ENCODE results near the gene PSPN. TPM values are rescaled to one million over a fixed set of nuclear protein-coding genes. Genes with fewer than 3 reads are reported as not detected.

The PSPN gene
- total RNA-seq, 6 experiments from 2014 or later, result 0.55 to 1.9 (median 1.0) TPM

DNA sequence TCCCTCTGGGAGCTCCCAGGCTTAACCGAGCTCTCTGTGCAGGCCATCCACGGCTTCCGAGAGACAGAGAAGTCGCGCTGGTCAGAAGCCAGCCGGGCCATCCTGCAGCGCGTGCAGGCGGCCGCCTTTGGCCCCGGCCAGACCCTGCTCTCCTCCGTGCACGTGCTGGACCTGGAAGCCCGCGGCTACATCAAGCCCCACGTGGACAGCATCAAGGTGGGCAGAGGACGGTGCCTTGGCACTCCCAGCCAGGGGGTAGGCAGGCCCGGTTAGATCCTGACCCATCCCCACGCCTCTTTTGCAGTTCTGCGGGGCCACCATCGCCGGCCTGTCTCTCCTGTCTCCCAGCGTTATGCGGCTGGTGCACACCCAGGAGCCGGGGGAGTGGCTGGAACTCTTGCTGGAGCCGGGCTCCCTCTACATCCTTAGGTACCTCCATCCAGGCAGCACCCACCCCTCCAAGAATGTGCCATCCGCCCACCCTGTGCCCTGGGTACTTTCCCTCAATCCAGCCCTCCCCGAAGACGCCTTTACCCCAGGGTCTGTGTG, 1.5 kb downstream of the PSPN start:
- Histone ChIP-seq H3K4me3 (no peak overlapping the region), H3K9me3 (no peaks in the 10 kb centered on the region), H3K27me3 (no peaks in the 10 kb centered on the region), H3K4me1 (peaks cover 0 to 7% (median 3%) of the 10 kb centered on the region in 4 donors), H3K27ac (no peak overlapping the region), H3K36me3 (peaks cover 0 to 10% (median 0%) of the 10 kb centered on the region in 4 donors)
- no peak for ATAC-seq
- WGBS (ENCODE audit: insufficient coverage, low coverage, low lambda C conversion rate, missing lambda C conversion rate), result 93% methylated on average over 8 of the region's 29 CpGs
- DNase-seq, result peak in 2 of 3 donors; percentile 37 to 59
- intact Hi-C loops (cut with DNase I), result no loop called here
- no peak for TF ChIP-seq POLR2A (IDR thresholded peaks at IDR 0.05)
- TF ChIP-seq, protein P1, sequence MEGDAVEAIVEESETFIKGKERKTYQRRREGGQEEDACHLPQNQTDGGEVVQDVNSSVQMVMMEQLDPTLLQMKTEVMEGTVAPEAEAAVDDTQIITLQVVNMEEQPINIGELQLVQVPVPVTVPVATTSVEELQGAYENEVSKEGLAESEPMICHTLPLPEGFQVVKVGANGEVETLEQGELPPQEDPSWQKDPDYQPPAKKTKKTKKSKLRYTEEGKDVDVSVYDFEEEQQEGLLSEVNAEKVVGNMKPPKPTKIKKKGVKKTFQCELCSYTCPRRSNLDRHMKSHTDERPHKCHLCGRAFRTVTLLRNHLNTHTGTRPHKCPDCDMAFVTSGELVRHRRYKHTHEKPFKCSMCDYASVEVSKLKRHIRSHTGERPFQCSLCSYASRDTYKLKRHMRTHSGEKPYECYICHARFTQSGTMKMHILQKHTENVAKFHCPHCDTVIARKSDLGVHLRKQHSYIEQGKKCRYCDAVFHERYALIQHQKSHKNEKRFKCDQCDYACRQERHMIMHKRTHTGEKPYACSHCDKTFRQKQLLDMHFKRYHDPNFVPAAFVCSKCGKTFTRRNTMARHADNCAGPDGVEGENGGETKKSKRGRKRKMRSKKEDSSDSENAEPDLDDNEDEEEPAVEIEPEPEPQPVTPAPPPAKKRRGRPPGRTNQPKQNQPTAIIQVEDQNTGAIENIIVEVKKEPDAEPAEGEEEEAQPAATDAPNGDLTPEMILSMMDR (IDR thresholded peaks at IDR 0.05), result no peak

DNA sequence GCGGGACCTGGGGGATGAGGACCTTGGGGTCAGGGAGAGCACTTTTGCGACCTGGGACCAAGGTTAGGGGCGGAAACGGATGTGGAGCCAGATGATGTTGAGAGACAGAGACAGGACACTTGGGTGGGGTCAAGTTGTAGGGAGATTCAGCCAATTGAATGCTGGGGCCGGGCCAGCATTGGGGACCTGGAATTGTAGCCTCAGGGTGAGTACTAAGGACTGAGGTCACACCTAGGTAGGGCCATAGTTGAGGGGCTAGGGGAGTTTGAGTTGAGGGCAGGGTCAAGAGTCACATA, 2.0 kb downstream of the PSPN start:
- Histone ChIP-seq H3K36me3 (peaks cover 0 to 10% (median 0%) of the 10 kb centered on the region in 4 donors), H3K27ac (no peak overlapping the region), H3K4me1 (peaks cover 0 to 7% (median 3%) of the 10 kb centered on the region in 4 donors), H3K9me3 (no peaks in the 10 kb centered on the region), H3K27me3 (no peaks in the 10 kb centered on the region), H3K4me3 (peak overlapping the region in 2 of 3 donors; percentile 16 to 96)
- intact Hi-C loops (cut with DNase I), result no loop called here
- DNase-seq (no peak), ATAC-seq (no peak)
- 32% methylated on average over 5 of the region's 5 CpGs for WGBS (ENCODE audit: insufficient coverage, low coverage, low lambda C conversion rate, missing lambda C conversion rate)
- TF ChIP-seq, protein P1 (IDR thresholded peaks at IDR 0.05), result no peak
- TF ChIP-seq POLR2A (IDR thresholded peaks at IDR 0.05), result no peak

DNA sequence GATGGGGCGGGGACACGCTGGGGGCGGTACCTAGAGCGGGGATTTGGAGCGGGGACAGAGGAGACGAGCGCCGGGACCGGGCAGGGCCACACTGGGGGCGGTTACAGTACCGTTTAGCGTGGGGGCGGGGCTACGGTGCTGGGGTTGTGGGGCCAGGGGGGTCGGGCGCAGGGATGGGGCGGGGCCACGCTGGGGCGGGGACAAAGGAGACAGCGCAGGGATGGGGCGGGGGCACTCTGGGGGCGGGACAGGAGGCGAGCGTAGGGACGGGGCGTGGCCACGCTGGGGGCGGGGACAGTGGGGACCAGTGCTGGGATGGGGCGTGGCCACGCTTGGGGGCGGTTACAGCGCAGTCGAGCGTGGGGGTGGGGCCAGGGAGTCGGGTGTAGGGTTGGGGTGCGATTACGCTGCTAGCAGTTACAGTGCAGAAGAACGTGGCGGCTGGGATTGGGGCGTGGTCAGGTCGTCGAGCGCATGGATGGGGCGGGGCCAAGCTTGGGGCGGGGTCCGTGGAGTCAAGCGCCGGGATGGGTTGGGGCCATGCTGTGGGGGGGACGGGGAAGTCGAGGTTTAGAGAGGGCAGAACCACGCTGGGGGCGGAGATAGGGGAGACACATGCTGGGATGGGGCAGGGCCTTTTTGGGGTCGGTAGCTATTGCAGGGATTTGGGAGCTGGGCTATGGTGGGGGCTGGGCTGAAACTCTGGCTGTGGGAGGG, 2.5 kb downstream of the PSPN start:
- 0% methylated on average over 34 of the region's 53 CpGs for WGBS (ENCODE audit: insufficient coverage, low coverage, low lambda C conversion rate, missing lambda C conversion rate)
- ATAC-seq (peak; percentile 80 to 87 (median 81)), DNase-seq (peak; percentile 99)
- Histone ChIP-seq H3K4me3 (peak overlapping the region; percentile 46 to 96 (median 94)), H3K9me3 (no peaks in the 10 kb centered on the region), H3K27ac (peak overlapping the region; percentile 77 to 98 (median 94)), H3K4me1 (peaks cover 0 to 7% (median 3%) of the 10 kb centered on the region in 4 donors), H3K27me3 (no peaks in the 10 kb centered on the region), H3K36me3 (peaks cover 0 to 15% (median 2%) of the 10 kb centered on the region in 4 donors)
- intact Hi-C loops (cut with DNase I), result no loop called here
- TF ChIP-seq, protein P1 (IDR thresholded peaks at IDR 0.05), result no peak
- no peak for TF ChIP-seq POLR2A (IDR thresholded peaks at IDR 0.05)

DNA sequence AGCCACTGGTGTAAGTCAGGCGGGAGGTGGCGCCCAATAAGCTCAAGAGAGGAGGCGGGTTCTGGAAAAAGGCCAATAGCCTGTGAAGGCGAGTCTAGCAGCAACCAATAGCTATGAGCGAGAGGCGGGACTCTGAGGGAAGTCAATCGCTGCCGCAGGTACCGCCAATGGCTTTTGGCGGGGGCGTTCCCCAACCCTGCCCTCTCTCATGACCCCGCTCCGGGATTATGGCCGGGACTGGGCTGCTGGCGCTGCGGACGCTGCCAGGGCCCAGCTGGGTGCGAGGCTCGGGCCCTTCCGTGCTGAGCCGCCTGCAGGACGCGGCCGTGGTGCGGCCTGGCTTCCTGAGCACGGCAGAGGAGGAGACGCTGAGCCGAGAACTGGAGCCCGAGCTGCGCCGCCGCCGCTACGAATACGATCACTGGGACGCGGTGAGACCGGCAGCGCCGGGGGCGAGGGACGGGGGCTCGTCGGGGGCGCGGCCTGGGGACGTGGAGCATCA, 3.1 kb downstream of the PSPN start, which contains the start of gene ALKBH7:
ALKBH7 (plus strand) TSS at position 201 of the 502 bp plus-strand sequence; CDS start at position 228, 27 bp downstream.
- ATAC-seq (peak; percentile 76 to 86 (median 80)), DNase-seq (peak; percentile 97 to 100 (median 98))
- intact Hi-C loops (cut with DNase I), result no loop called here

More for the DNA sequence above, 3.1 kb downstream of the PSPN start, which contains the start of gene ALKBH7:
- Histone ChIP-seq H3K4me1 (peaks cover 0 to 7% (median 3%) of the 10 kb centered on the region in 4 donors), H3K9me3 (no peaks in the 10 kb centered on the region), H3K27me3 (no peaks in the 10 kb centered on the region), H3K4me3 (peak within 1 kb of the TSS; percentile 46 to 96 (median 94)), H3K27ac (peak within 1 kb of the TSS; percentile 77 to 98 (median 94)), H3K36me3 (peaks cover 0 to 16% (median 6%) of the 10 kb centered on the region in 4 donors)
- TF ChIP-seq POLR2A (IDR thresholded peaks at IDR 0.05), result peak; percentile 73
- TF ChIP-seq, protein P1 (IDR thresholded peaks at IDR 0.05), result no peak
- WGBS (ENCODE audit: insufficient coverage, low coverage, low lambda C conversion rate, missing lambda C conversion rate), result 2% methylated on average over 20 of the region's 47 CpGs

Measured in right lobe of liver (tissue), 6 donors.